K562 (cell line): Measurements from ENCODE around the gene HRAS. TPM values are rescaled to one million over a fixed set of nuclear protein-coding genes. Genes with fewer than 3 reads are reported as not detected.

ENCODE experiments used
- CBX1 ChIP-seq: sonication (generic); IDR thresholded peaks from 2 replicates; pipeline ENCODE4 v1.6.1; 2016; ENCODE audit warnings: antibody characterized with exemption, low read depth, mild to moderate bottlenecking
- CBX3 ChIP-seq, 2 experiments: IDR thresholded peaks; 1 replicate in 1 of 2; 2 replicates in 1 of 2; pipeline ENCODE4 v1.6.1; 2012; ENCODE audit warnings: inconsistent platforms in 2 of 2, low read length in 2 of 2, borderline replicate concordance in 1 of 2, control low read depth in 1 of 2
- NCOR1 ChIP-seq: fragments of 450-650 bp; IDR thresholded peaks from 2 replicates; pipeline ENCODE4 v1.6.1; 2016; ENCODE audit warnings: mild to moderate bottlenecking, moderate library complexity
- NFE2 ChIP-seq: IDR thresholded peaks from 2 replicates; pipeline ENCODE4 v1.6.1; 2014; ENCODE audit warnings: antibody characterized with exemption, low read depth
- POU5F1 ChIP-seq: fragments of 150-350 bp; IDR thresholded peaks from 2 replicates; pipeline ENCODE4 v1.6.1; 2014; ENCODE audit warnings: borderline replicate concordance, low read length, low read depth, mild to moderate bottlenecking; ENCODE audit not compliant: partially characterized antibody
- TRIM24 ChIP-seq, 2 experiments: fragments of 450-650 bp; IDR thresholded peaks; 2 replicates each; pipeline ENCODE4 v1.6.1; 2016
- TRIM28 ChIP-seq: fragments of 450-650 bp; IDR thresholded peaks from 2 replicates; pipeline ENCODE4 v1.6.1; 2017
- ZKSCAN1 ChIP-seq: fragments of 150-350 bp; IDR thresholded peaks from 2 replicates; pipeline ENCODE4 v1.6.1; 2016; ENCODE audit warnings: low read depth, low read length
- ZNF212 ChIP-seq: fragments of 450-650 bp; formaldehyde crosslinking; IDR thresholded peaks from 2 replicates; pipeline ENCODE4 v1.4.0; 2020; ENCODE audit warnings: mild to moderate bottlenecking
- ZNF324 ChIP-seq: fragments of 250-450 bp; sonication (Bioruptor Pico); IDR thresholded peaks from 2 replicates; pipeline ENCODE4 v1.4.0; 2020; ENCODE audit warnings: mild to moderate bottlenecking
- ZNF445 ChIP-seq: fragments of 250-450 bp; sonication (Bioruptor Pico); IDR thresholded peaks from 2 replicates; pipeline ENCODE4 v1.4.0; 2020; ENCODE audit warnings: low read depth, mild to moderate bottlenecking, moderate library complexity
- ZNF696 ChIP-seq: fragments of 250-450 bp; sonication (Bioruptor Pico); conservative IDR thresholded peaks from 2 replicates; pipeline ENCODE4 v1.4.0; 2020; ENCODE audit warnings: mild to moderate bottlenecking, moderate library complexity
- ZNF76 ChIP-seq: fragments of 250-450 bp; sonication (Bioruptor Pico); IDR thresholded peaks from 2 replicates; pipeline ENCODE4 v1.4.0; 2020; ENCODE audit warnings: mild to moderate bottlenecking, moderate library complexity, borderline replicate concordance
- polyA plus RNA-seq, 8 experiments: library from polyadenylated mRNA; depleted of rRNA in 4 of 8; stranded (reverse) in 5 of 8; unstranded in 3 of 8; fragments of >200 nt; fragmentation: Nextera tagmentation in 2 of 8; fragmentation: Illumina TruSeq in 1 of 8; extraction: Ambion mirVana in 2 of 8; extraction: Trizol in 1 of 8; gene quantifications; 2 replicates each; pipeline versions ENCODE4 v1.2.1 to v1.2.3, GENCODE V29; 2011 to 2014; ENCODE audit warnings: inconsistent platforms in 1 of 8, missing spikeins in 1 of 8
- total RNA-seq, 7 experiments: library from RNA; depleted of rRNA in 6 of 7; stranded (reverse); fragments of >200 nt in 6 of 7; fragmentation: Illumina TruSeq in 2 of 7; extraction: Trizol in 2 of 7; gene quantifications; 2 replicates each; pipeline versions ENCODE4 v1.2.1 to v1.2.3, GENCODE V29; 2011 to 2021; ENCODE audit warnings: low replicate concordance in 1 of 7
- TF ChIP-seq, protein P1 (sequence below): fragments of 450-650 bp; IDR thresholded peaks from 2 replicates; pipeline ENCODE4 v1.6.1; 2018; ENCODE audit warnings: mild to moderate bottlenecking, low read depth; ENCODE audit not compliant: partially characterized antibody

Gene HRAS
- total and polyA plus RNA-seq, 9 of the 15 experiments (the other 6 are each of a cell fraction or from before 2014, with no cell fraction given), result 2.8 to 73.5 (median 29.6) TPM

DNA sequence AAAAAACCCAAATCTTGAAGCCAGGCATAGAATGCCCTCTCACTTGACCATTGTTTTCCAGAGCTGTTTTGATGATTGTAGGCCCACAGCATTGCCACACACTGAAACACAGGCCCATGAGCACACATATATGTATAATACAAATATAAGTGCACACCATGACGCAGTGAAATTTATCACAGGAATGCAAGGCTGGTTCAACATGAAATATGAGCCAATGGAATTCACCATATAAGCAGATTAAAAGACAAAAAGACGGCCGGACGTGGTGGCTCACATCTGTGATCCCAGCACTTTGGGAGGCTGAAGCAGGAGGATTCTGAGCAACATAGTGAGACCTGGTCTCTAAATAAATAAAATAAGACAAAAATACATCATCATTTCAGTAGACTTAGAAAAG lies 19.0 kb downstream of the HRAS start (continued):
- TF ChIP-seq, protein P1, sequence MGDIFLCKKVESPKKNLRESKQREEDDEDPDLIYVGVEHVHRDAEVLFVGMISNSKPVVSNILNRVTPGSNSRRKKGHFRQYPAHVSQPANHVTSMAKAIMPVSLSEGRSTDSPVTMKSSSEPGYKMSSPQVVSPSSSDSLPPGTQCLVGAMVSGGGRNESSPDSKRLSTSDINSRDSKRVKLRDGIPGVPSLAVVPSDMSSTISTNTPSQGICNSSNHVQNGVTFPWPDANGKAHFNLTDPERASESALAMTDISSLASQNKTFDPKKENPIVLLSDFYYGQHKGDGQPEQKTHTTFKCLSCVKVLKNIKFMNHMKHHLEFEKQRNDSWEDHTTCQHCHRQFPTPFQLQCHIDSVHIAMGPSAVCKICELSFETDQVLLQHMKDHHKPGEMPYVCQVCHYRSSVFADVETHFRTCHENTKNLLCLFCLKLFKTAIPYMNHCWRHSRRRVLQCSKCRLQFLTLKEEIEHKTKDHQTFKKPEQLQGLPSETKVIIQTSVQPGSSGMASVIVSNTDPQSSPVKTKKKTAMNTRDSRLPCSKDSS, result peak; percentile 11
- TF ChIP-seq TRIM24 (IDR thresholded peaks at IDR 0.05) (peak; percentile 72 to 74), ZNF696 (CRISPR knock-in tag) (no peak), CBX1 (0 out of 2 replicates have a peak, but pooled peaks have one; percentile 51), NFE2 (peak; percentile 61), ZNF76 (CRISPR knock-in tag) (no peak), ZNF324 (CRISPR knock-in tag) (peak; percentile 98), ZNF445 (CRISPR knock-in tag) (no peak), NCOR1 (no peak), ZNF212 (CRISPR knock-in tag) (no peak), POU5F1 (no peak), TRIM28 (peak; percentile 38; the same call in 1 of the 2 replicates), CBX3 (IDR thresholded peaks at IDR 0.05; ENCODE audit: borderline replicate concordance in 1 of 2, low read length in 2 of 2) (peak in 1 of 2 experiments; percentile 88; a peak in 2 of 3 replicates), ZKSCAN1 (no peak)
